ENCODE data around the gene OR4D11.
"Not testable (repeated sequence)": the region's sequence is repeated elsewhere in the genome, so short reads cannot be mapped to it uniquely, and the experiment has no call there.

DNA sequence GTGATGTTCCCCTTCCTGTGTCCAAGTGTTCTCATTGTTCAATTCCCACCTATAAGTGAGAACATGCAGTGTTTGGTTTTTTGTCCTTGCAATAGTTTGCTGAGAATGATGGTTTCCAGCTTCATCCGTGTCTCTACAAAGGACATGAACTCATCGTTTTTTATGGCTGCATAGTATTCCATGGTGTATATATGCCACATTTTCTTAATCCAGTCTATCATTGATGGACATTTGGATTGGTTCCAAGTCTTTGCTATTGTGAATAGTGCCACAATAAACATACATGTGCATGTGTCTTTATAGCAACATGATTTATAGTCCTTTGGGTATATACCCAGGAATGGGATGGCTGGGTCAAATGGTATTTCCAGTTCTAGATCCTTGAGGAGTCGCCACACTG lies 40.3 kb downstream of the OR4D11 start:
- TF ChIP-seq, protein P1, sequence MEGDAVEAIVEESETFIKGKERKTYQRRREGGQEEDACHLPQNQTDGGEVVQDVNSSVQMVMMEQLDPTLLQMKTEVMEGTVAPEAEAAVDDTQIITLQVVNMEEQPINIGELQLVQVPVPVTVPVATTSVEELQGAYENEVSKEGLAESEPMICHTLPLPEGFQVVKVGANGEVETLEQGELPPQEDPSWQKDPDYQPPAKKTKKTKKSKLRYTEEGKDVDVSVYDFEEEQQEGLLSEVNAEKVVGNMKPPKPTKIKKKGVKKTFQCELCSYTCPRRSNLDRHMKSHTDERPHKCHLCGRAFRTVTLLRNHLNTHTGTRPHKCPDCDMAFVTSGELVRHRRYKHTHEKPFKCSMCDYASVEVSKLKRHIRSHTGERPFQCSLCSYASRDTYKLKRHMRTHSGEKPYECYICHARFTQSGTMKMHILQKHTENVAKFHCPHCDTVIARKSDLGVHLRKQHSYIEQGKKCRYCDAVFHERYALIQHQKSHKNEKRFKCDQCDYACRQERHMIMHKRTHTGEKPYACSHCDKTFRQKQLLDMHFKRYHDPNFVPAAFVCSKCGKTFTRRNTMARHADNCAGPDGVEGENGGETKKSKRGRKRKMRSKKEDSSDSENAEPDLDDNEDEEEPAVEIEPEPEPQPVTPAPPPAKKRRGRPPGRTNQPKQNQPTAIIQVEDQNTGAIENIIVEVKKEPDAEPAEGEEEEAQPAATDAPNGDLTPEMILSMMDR (IDR thresholded peaks at IDR 0.05), result not testable (repeated sequence)
- not testable (repeated sequence) for TF ChIP-seq POLR2A, POLR2AphosphoS5 (IDR thresholded peaks at IDR 0.05)

All from breast epithelium (tissue), 3 donors.